SU-DHL-6 (cell line): Measurements from ENCODE around the gene MGAT2.

Experiments used
- CTCF ChIP-seq: fragments of 200-600 bp; sonication (generic); IDR thresholded peaks from one replicate; pipeline ENCODE4 v1.5.1; 2017; ENCODE audit warnings: antibody characterized with exemption, mild to moderate bottlenecking, low read length, moderate library complexity; ENCODE audit not compliant: insufficient read depth, poor library complexity, severe bottlenecking
- EZH2phosphoT487 ChIP-seq: fragments of 200-600 bp; sonication (generic), shearing (Covaris generic); conservative IDR thresholded peaks from 2 replicates; pipeline ENCODE4 v1.6.1; 2018; ENCODE audit warnings: mild to moderate bottlenecking, antibody characterized with exemption, low read length, moderate library complexity, mixed read lengths

- no peak for TF ChIP-seq CTCF
- no peak for TF ChIP-seq EZH2phosphoT487
Measured at GRCh38 chr14:49574038-49574437, 46.6 kb upstream of the MGAT2 start.
